Activated naive CD8-positive, alpha-beta T cell treated with anti-CD3 and anti-CD28 coated beads, Interleukin-2, amount 50 U/mL, for 24 hours (primary cell): Measurements from ENCODE around the gene GALNT2.
A peak's percentile ranks its signal among the peaks of the same experiment; 100 is the strongest.

Source experiments
- ATAC-seq: fragments of 150-1000 bp; cut with Tn5 transposase; one replicate; pipeline ENCODE4 v1.10.0; 2021
- DNase-seq: peaks from one replicate; pipeline ENCODE4 v3.0.0; 2021
- H3K27ac Mint-ChIP-seq: one replicate; pipeline ENCODE4 v1.8.0; 2021; ENCODE audit warnings: mild to moderate bottlenecking, mixed read lengths
- H3K27me3 Mint-ChIP-seq: one replicate; pipeline ENCODE4 v1.8.0; 2021; ENCODE audit warnings: mixed read lengths
- H3K36me3 Mint-ChIP-seq: one replicate; pipeline ENCODE4 v1.8.0; 2021; ENCODE audit warnings: low read depth, mixed read lengths
- H3K4me1 Mint-ChIP-seq: one replicate; pipeline ENCODE4 v1.8.0; 2021; ENCODE audit warnings: mixed read lengths
- H3K4me3 Mint-ChIP-seq: one replicate; pipeline ENCODE4 v1.8.0; 2021; ENCODE audit warnings: mild to moderate bottlenecking, moderate library complexity, mixed read lengths
- H3K9me3 Mint-ChIP-seq: one replicate; pipeline ENCODE4 v1.8.0; 2021; ENCODE audit warnings: mixed read lengths

Gene GALNT2

GRCh38 chr1:230240446-230241086 is 173.5 kb downstream of the GALNT2 start:
- peak; percentile 94 for ATAC-seq
- Mint-ChIP-seq H3K36me3 (peaks cover 59% of the 10 kb centered on the region), H3K4me3 (peak overlapping the region; percentile 57), H3K27ac (peak overlapping the region; percentile 95), H3K27me3 (peaks cover 2% of the 10 kb centered on the region), H3K4me1 (peaks cover 56% of the 10 kb centered on the region), H3K9me3 (peaks cover 7% of the 10 kb centered on the region)
- no peak for DNase-seq

GRCh38 chr1:230242326-230242725 is 175.3 kb downstream of the GALNT2 start:
- Mint-ChIP-seq H3K9me3 (peaks cover 7% of the 10 kb centered on the region), H3K27me3 (peaks cover 2% of the 10 kb centered on the region), H3K4me3 (no peak overlapping the region), H3K4me1 (peaks cover 56% of the 10 kb centered on the region), H3K36me3 (peaks cover 55% of the 10 kb centered on the region), H3K27ac (peak overlapping the region; percentile 54)
- no peak for DNase-seq
- no peak for ATAC-seq

- Mint-ChIP-seq H3K4me1 (peaks cover 56% of the 10 kb centered on the region), H3K36me3 (peaks cover 52% of the 10 kb centered on the region), H3K27me3 (peaks cover 2% of the 10 kb centered on the region), H3K4me3 (no peak overlapping the region), H3K9me3 (peaks cover 7% of the 10 kb centered on the region), H3K27ac (peak overlapping the region; percentile 71)
- ATAC-seq (no peak), DNase-seq (no peak)
These were observed 176.1 kb downstream of the GALNT2 start for GRCh38 chr1:230243146-230243545.

GRCh38 chr1:230243583-230244353 is 176.7 kb downstream of the GALNT2 start:
- peak overlapping the region; percentile 73 for H3K27ac Mint-ChIP-seq
- ATAC-seq = no peak
- H3K27me3 Mint-ChIP-seq = peaks cover 2% of the 10 kb centered on the region
- DNase-seq = no peak
- peaks cover 55% of the 10 kb centered on the region for H3K36me3 Mint-ChIP-seq
- peaks cover 7% of the 10 kb centered on the region for H3K9me3 Mint-ChIP-seq
- peaks cover 59% of the 10 kb centered on the region for H3K4me1 Mint-ChIP-seq
- no peak overlapping the region for H3K4me3 Mint-ChIP-seq

- no peak overlapping the region for H3K4me3 Mint-ChIP-seq
- H3K27me3 Mint-ChIP-seq = no peaks in the 10 kb centered on the region
- H3K4me1 Mint-ChIP-seq = peaks cover 54% of the 10 kb centered on the region
- peak overlapping the region; percentile 25 for H3K27ac Mint-ChIP-seq
- peaks cover 51% of the 10 kb centered on the region for H3K36me3 Mint-ChIP-seq
- no peaks in the 10 kb centered on the region for H3K9me3 Mint-ChIP-seq
- ATAC-seq (no peak), DNase-seq (no peak)
These were observed 179.5 kb downstream of the GALNT2 start for GRCh38 chr1:230246551-230246950.

- peaks cover 49% of the 10 kb centered on the region for H3K36me3 Mint-ChIP-seq
- no peak for ATAC-seq
These were observed 181.2 kb downstream of the GALNT2 start for GRCh38 chr1:230248016-230248888.

GRCh38 chr1:230248889-230249270 is 181.8 kb downstream of the GALNT2 start:
- peak overlapping the region; percentile 66 for H3K27ac Mint-ChIP-seq
- no peaks in the 10 kb centered on the region for H3K9me3 Mint-ChIP-seq
- no peaks in the 10 kb centered on the region for H3K27me3 Mint-ChIP-seq
- H3K4me1 Mint-ChIP-seq = peaks cover 41% of the 10 kb centered on the region
- H3K4me3 Mint-ChIP-seq = no peak overlapping the region
- no peak for DNase-seq
- H3K36me3 Mint-ChIP-seq = peaks cover 52% of the 10 kb centered on the region
- ATAC-seq = no peak

More at GRCh38 chr1:230248016-230248888, 181.2 kb downstream of the GALNT2 start:
- DNase-seq = no peak
- Mint-ChIP-seq H3K4me3 (no peak overlapping the region), H3K9me3 (no peaks in the 10 kb centered on the region), H3K4me1 (peaks cover 48% of the 10 kb centered on the region), H3K27ac (peak overlapping the region; percentile 66), H3K27me3 (no peaks in the 10 kb centered on the region)

- peak overlapping the region; percentile 76 for H3K27ac Mint-ChIP-seq
- H3K4me3 Mint-ChIP-seq = no peak overlapping the region
- peaks cover 54% of the 10 kb centered on the region for H3K36me3 Mint-ChIP-seq
- peaks cover 33% of the 10 kb centered on the region for H3K4me1 Mint-ChIP-seq
- H3K9me3 Mint-ChIP-seq = no peaks in the 10 kb centered on the region
- DNase-seq (no peak), ATAC-seq (no peak)
- H3K27me3 Mint-ChIP-seq = no peaks in the 10 kb centered on the region
These were observed 182.8 kb downstream of the GALNT2 start for GRCh38 chr1:230249695-230250480.

- Mint-ChIP-seq H3K27me3 (no peaks in the 10 kb centered on the region), H3K36me3 (peaks cover 55% of the 10 kb centered on the region), H3K27ac (peak overlapping the region; percentile 76), H3K4me1 (peaks cover 29% of the 10 kb centered on the region), H3K9me3 (no peaks in the 10 kb centered on the region), H3K4me3 (no peak overlapping the region)
- DNase-seq = no peak
- no peak for ATAC-seq
These were observed 183.6 kb downstream of the GALNT2 start for GRCh38 chr1:230250666-230251065.

- ATAC-seq (peak; percentile 90), DNase-seq (no peak)
- Mint-ChIP-seq H3K4me1 (peaks cover 29% of the 10 kb centered on the region), H3K9me3 (no peaks in the 10 kb centered on the region), H3K27me3 (no peaks in the 10 kb centered on the region), H3K36me3 (peaks cover 56% of the 10 kb centered on the region), H3K4me3 (no peak overlapping the region), H3K27ac (peak overlapping the region; percentile 76)
These were observed 184.7 kb downstream of the GALNT2 start for GRCh38 chr1:230251644-230252191.

GRCh38 chr1:230253150-230253549 is 186.1 kb downstream of the GALNT2 start:
- peaks cover 64% of the 10 kb centered on the region for H3K36me3 Mint-ChIP-seq
- DNase-seq = no peak
- no peak for ATAC-seq

GRCh38 chr1:230254265-230254664 is 187.2 kb downstream of the GALNT2 start:
- Mint-ChIP-seq H3K4me1 (peaks cover 21% of the 10 kb centered on the region), H3K27ac (no peak overlapping the region), H3K4me3 (no peak overlapping the region), H3K9me3 (no peaks in the 10 kb centered on the region), H3K27me3 (no peaks in the 10 kb centered on the region), H3K36me3 (peaks cover 66% of the 10 kb centered on the region)
- DNase-seq (no peak), ATAC-seq (no peak)

More at GRCh38 chr1:230253150-230253549, 186.1 kb downstream of the GALNT2 start:
- Mint-ChIP-seq H3K9me3 (no peaks in the 10 kb centered on the region), H3K27ac (no peak overlapping the region), H3K4me1 (peaks cover 29% of the 10 kb centered on the region), H3K27me3 (no peaks in the 10 kb centered on the region), H3K4me3 (no peak overlapping the region)

GRCh38 chr1:230255116-230255515 is 188.1 kb downstream of the GALNT2 start:
- no peak overlapping the region for H3K4me3 Mint-ChIP-seq
- peaks cover 70% of the 10 kb centered on the region for H3K36me3 Mint-ChIP-seq
- no peak for ATAC-seq
- DNase-seq = no peak
- no peaks in the 10 kb centered on the region for H3K9me3 Mint-ChIP-seq
- H3K4me1 Mint-ChIP-seq = peaks cover 21% of the 10 kb centered on the region
- no peak overlapping the region for H3K27ac Mint-ChIP-seq
- no peaks in the 10 kb centered on the region for H3K27me3 Mint-ChIP-seq

- Mint-ChIP-seq H3K27ac (no peak overlapping the region), H3K27me3 (no peaks in the 10 kb centered on the region), H3K4me1 (peaks cover 18% of the 10 kb centered on the region), H3K36me3 (peaks cover 63% of the 10 kb centered on the region), H3K4me3 (no peak overlapping the region), H3K9me3 (no peaks in the 10 kb centered on the region)
- DNase-seq (no peak), ATAC-seq (no peak)
These were observed 189.0 kb downstream of the GALNT2 start for GRCh38 chr1:230255991-230256390.
